SK-N-SH treated with all-trans-retinoic acid at 6 μM for 48 hours (cell line): ENCODE results near the gene MLST8.

Source experiments
- ATAC-seq: fragments of 200-7000 bp; cut with Tn5 transposase; 3 replicates; pipeline ENCODE4 v1.9.1; 2020; ENCODE audit warnings: mild to moderate bottlenecking, moderate library complexity
- ARNTL ChIP-seq: fragments of 450-650 bp; formaldehyde crosslinking; IDR thresholded peaks from 2 replicates; pipeline ENCODE4 v1.5.0; 2020; ENCODE audit warnings: low read depth, mild to moderate bottlenecking, moderate library complexity, borderline replicate concordance
- BACH2 ChIP-seq: fragments of 250-450 bp; sonication (Bioruptor Pico); IDR thresholded peaks from 2 replicates; pipeline ENCODE4 v1.9.0; 2021; ENCODE audit warnings: mild to moderate bottlenecking, borderline replicate concordance
- CREB5 ChIP-seq: fragments of 250-450 bp; sonication (Bioruptor Pico); IDR thresholded peaks from 2 replicates; pipeline ENCODE4 v1.5.1; 2020; ENCODE audit warnings: low read depth, mild to moderate bottlenecking, moderate library complexity
- CSDC2 ChIP-seq: fragments of 250-450 bp; sonication (Bioruptor Pico); IDR thresholded peaks from 2 replicates; pipeline ENCODE4 v1.5.0; 2020; ENCODE audit warnings: mild to moderate bottlenecking, moderate library complexity
- CSRNP3 ChIP-seq: fragments of 250-450 bp; sonication (Bioruptor Pico); IDR thresholded peaks from 2 replicates; pipeline ENCODE4 v1.5.1; 2021; ENCODE audit warnings: mild to moderate bottlenecking, moderate library complexity
- ESRRG ChIP-seq: fragments of 250-450 bp; sonication (Bioruptor Pico); IDR thresholded peaks from 2 replicates; pipeline ENCODE4 v1.6.1; 2021; ENCODE audit warnings: mild to moderate bottlenecking
- ISL1 ChIP-seq: fragments of 250-450 bp; sonication (Bioruptor Pico); IDR thresholded peaks from 2 replicates; pipeline ENCODE4 v2.1.2; 2022; ENCODE audit warnings: mild to moderate bottlenecking, moderate library complexity
- PATZ1 ChIP-seq: fragments of 250-450 bp; sonication (Bioruptor Pico); IDR thresholded peaks from 2 replicates; pipeline ENCODE4 v1.8.0; 2020; ENCODE audit warnings: mild to moderate bottlenecking, moderate library complexity, borderline replicate concordance
- POU6F1 ChIP-seq: fragments of 250-450 bp; sonication (Bioruptor Pico); IDR thresholded peaks from 2 replicates; pipeline ENCODE4 v1.8.0; 2021; ENCODE audit warnings: low read depth, mild to moderate bottlenecking, moderate library complexity, borderline replicate concordance
- PPARA ChIP-seq: fragments of 250-450 bp; sonication (Bioruptor Pico); IDR thresholded peaks from 2 replicates; pipeline ENCODE4 v1.5.0; 2020; ENCODE audit warnings: mild to moderate bottlenecking, borderline replicate concordance
- RARB ChIP-seq: fragments of 250-450 bp; sonication (Bioruptor Pico); IDR thresholded peaks from 2 replicates; pipeline ENCODE4 v1.8.0; 2021; ENCODE audit warnings: mild to moderate bottlenecking, moderate library complexity
- TCF4 ChIP-seq: fragments of 250-450 bp; sonication (Bioruptor Pico); IDR thresholded peaks from 2 replicates; pipeline ENCODE4 v1.8.0; 2021; ENCODE audit warnings: mild to moderate bottlenecking, moderate library complexity, borderline replicate concordance
- TOX ChIP-seq: fragments of 250-450 bp; sonication (Bioruptor Pico); IDR thresholded peaks from 2 replicates; pipeline ENCODE4 v1.8.0; 2021; ENCODE audit warnings: mild to moderate bottlenecking, moderate library complexity, borderline replicate concordance
- ZC3H10 ChIP-seq: fragments of 250-450 bp; sonication (Bioruptor Pico); IDR thresholded peaks from 2 replicates; pipeline ENCODE4 v1.5.1; 2021; ENCODE audit warnings: mild to moderate bottlenecking, moderate library complexity
- ZFP3 ChIP-seq: fragments of 250-450 bp; sonication (Bioruptor Pico); IDR thresholded peaks from 2 replicates; pipeline ENCODE4 v1.5.0; 2020; ENCODE audit warnings: mild to moderate bottlenecking, moderate library complexity
- ZFP30 ChIP-seq: fragments of 450-650 bp; formaldehyde crosslinking; IDR thresholded peaks from 2 replicates; pipeline ENCODE4 v1.5.0; 2022; ENCODE audit warnings: mild to moderate bottlenecking, moderate library complexity
- ZNF565 ChIP-seq: fragments of 450-650 bp; formaldehyde crosslinking; conservative IDR thresholded peaks from 2 replicates; pipeline ENCODE4 v1.5.0; 2020; ENCODE audit warnings: low read depth, mild to moderate bottlenecking, moderate library complexity
- ZNF70 ChIP-seq: fragments of 450-650 bp; formaldehyde crosslinking; IDR thresholded peaks from 2 replicates; pipeline ENCODE4 v1.5.0; 2020; ENCODE audit warnings: mild to moderate bottlenecking, moderate library complexity
- ZNF8 ChIP-seq: fragments of 450-650 bp; formaldehyde crosslinking; IDR thresholded peaks from 2 replicates; pipeline ENCODE4 v1.5.0; 2020; ENCODE audit warnings: mild to moderate bottlenecking, moderate library complexity
- TF ChIP-seq, protein P1 (sequence below): fragments of 250-450 bp; sonication (Bioruptor Pico); IDR thresholded peaks from 2 replicates; pipeline ENCODE4 v1.5.0; 2020; ENCODE audit warnings: mild to moderate bottlenecking, moderate library complexity

Gene MLST8

DNA sequence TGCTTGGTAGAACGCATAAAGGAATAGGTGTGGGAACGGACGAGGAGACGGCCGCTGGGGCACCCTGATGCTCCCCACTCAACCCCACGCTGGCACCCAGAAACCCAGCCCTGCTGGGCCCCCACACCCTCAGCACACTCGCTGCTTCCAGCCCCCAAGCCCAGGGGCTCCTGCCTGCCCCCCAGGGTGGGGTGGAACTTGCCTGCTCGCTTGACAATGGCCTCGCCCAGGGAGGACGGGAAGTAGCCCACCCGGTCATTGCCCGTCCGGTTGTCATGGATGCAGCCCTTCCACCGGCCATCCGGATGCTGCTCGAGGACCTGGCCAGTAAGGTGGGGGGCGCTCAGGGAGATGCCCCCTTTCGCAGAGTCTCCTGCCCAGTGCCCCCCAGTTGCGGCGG is 18.7 kb upstream of the MLST8 start:
- TF ChIP-seq ISL1 (CRISPR knock-in tag) (no peak), RARB (CRISPR knock-in tag) (no peak), ZC3H10 (no peak), CREB5 (CRISPR knock-in tag) (no peak), ESRRG (CRISPR knock-in tag) (no peak), CSDC2 (no peak), CSRNP3 (CRISPR knock-in tag) (no peak), TCF4 (CRISPR knock-in tag) (no peak), ZFP30 (CRISPR knock-in tag) (no peak), TOX (CRISPR knock-in tag) (no peak), BACH2 (CRISPR knock-in tag) (no peak), ARNTL (CRISPR knock-in tag) (no peak), ZNF70 (CRISPR knock-in tag) (no peak), PPARA (no peak), ZFP3 (CRISPR knock-in tag) (no peak), ZNF8 (CRISPR knock-in tag) (no peak), PATZ1 (CRISPR knock-in tag) (no peak), ZNF565 (CRISPR knock-in tag) (no peak)
- TF ChIP-seq, protein P1, sequence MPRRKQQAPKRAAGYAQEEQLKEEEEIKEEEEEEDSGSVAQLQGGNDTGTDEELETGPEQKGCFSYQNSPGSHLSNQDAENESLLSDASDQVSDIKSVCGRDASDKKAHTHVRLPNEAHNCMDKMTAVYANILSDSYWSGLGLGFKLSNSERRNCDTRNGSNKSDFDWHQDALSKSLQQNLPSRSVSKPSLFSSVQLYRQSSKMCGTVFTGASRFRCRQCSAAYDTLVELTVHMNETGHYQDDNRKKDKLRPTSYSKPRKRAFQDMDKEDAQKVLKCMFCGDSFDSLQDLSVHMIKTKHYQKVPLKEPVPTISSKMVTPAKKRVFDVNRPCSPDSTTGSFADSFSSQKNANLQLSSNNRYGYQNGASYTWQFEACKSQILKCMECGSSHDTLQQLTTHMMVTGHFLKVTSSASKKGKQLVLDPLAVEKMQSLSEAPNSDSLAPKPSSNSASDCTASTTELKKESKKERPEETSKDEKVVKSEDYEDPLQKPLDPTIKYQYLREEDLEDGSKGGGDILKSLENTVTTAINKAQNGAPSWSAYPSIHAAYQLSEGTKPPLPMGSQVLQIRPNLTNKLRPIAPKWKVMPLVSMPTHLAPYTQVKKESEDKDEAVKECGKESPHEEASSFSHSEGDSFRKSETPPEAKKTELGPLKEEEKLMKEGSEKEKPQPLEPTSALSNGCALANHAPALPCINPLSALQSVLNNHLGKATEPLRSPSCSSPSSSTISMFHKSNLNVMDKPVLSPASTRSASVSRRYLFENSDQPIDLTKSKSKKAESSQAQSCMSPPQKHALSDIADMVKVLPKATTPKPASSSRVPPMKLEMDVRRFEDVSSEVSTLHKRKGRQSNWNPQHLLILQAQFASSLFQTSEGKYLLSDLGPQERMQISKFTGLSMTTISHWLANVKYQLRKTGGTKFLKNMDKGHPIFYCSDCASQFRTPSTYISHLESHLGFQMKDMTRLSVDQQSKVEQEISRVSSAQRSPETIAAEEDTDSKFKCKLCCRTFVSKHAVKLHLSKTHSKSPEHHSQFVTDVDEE, result no peak
- TF ChIP-seq, all 23 proteins: peak for 0
- no peak for ATAC-seq

GRCh38 chr16:2187212-2187611 is 18.0 kb upstream of the MLST8 start:
- ATAC-seq, result no peak
- no peak for TF ChIP-seq ARNTL (CRISPR knock-in tag)
- no peak for TF ChIP-seq POU6F1 (CRISPR knock-in tag)
- TF ChIP-seq PPARA, result no peak
- TF ChIP-seq TOX (CRISPR knock-in tag), result no peak
- TF ChIP-seq ESRRG (CRISPR knock-in tag), result no peak
- no peak for TF ChIP-seq ISL1 (CRISPR knock-in tag)
- no peak for TF ChIP-seq ZNF565 (CRISPR knock-in tag)
- TF ChIP-seq ZC3H10, result no peak

GRCh38 chr16:2188395-2188794 is 16.9 kb upstream of the MLST8 start:
- ATAC-seq, result no peak
- TF ChIP-seq POU6F1 (CRISPR knock-in tag) (no peak), ZFP30 (CRISPR knock-in tag) (no peak), TCF4 (CRISPR knock-in tag) (no peak)
